HepG2 (cell line): ENCODE results near the gene LYST. TPM values are rescaled to one million over a fixed set of nuclear protein-coding genes. Genes with fewer than 3 reads are reported as not detected.

Source experiments
- ARID2 ChIP-seq: sonication (generic); formaldehyde crosslinking; IDR thresholded peaks from 2 replicates; pipeline ENCODE4 v1.8.1; 2022; ENCODE audit warnings: mild to moderate bottlenecking, missing genetic modification reagents, borderline replicate concordance
- HOXA3 ChIP-seq: sonication (generic); formaldehyde crosslinking; IDR thresholded peaks from 2 replicates; pipeline ENCODE4 v1.5.0; 2020; ENCODE audit warnings: missing genetic modification reagents
- MYNN ChIP-seq: sonication (generic); formaldehyde crosslinking; IDR thresholded peaks from 2 replicates; pipeline ENCODE4 v1.4.0; 2020; ENCODE audit warnings: mild to moderate bottlenecking, low read depth, missing genetic modification reagents
- NCOA2 ChIP-seq: sonication (generic); formaldehyde crosslinking; IDR thresholded peaks from 2 replicates; pipeline ENCODE4 v1.8.0; 2022; ENCODE audit warnings: inconsistent platforms
- NFYC ChIP-seq: IDR thresholded peaks from 2 replicates; pipeline ENCODE4 v1.6.1; 2016; ENCODE audit warnings: missing genetic modification reagents, missing compliant biosample characterization
- PITX1 ChIP-seq: sonication (generic); formaldehyde crosslinking; IDR thresholded peaks from 2 replicates; pipeline ENCODE4 v1.5.1; 2020; ENCODE audit warnings: mild to moderate bottlenecking, missing genetic modification reagents
- POGZ ChIP-seq: sonication (generic); formaldehyde crosslinking; IDR thresholded peaks from 2 replicates; pipeline ENCODE4 v1.4.0; 2020; ENCODE audit warnings: mild to moderate bottlenecking, missing genetic modification reagents
- SAFB2 ChIP-seq: sonication (generic); formaldehyde crosslinking; IDR thresholded peaks from 2 replicates; pipeline ENCODE4 v1.5.1; 2020; ENCODE audit warnings: missing genetic modification reagents, low read depth, mild to moderate bottlenecking, borderline replicate concordance
- SALL1 ChIP-seq: sonication (generic); formaldehyde crosslinking; IDR thresholded peaks from 2 replicates; pipeline ENCODE4 v1.8.0; 2022; ENCODE audit warnings: mild to moderate bottlenecking, missing genetic modification reagents
- SETDB1 ChIP-seq: sonication (generic); formaldehyde crosslinking; IDR thresholded peaks from 2 replicates; pipeline ENCODE4 v1.5.1; 2020; ENCODE audit warnings: missing genetic modification reagents, mild to moderate bottlenecking, borderline replicate concordance
- SKI ChIP-seq: fragments of 450-650 bp; IDR thresholded peaks from one replicate; pipeline ENCODE4 v1.6.1; 2018; ENCODE audit warnings: mild to moderate bottlenecking; ENCODE audit not compliant: partially characterized antibody
- TARDBP ChIP-seq: sonication (generic); formaldehyde crosslinking; IDR thresholded peaks from 2 replicates; pipeline ENCODE4 v1.8.0; 2022; ENCODE audit warnings: mild to moderate bottlenecking, missing genetic modification reagents
- THAP11 ChIP-seq: IDR thresholded peaks from 2 replicates; pipeline ENCODE4 v1.6.1; 2016; ENCODE audit warnings: missing biosample characterization, missing genetic modification reagents
- ZFP41 ChIP-seq: sonication (generic); formaldehyde crosslinking; IDR thresholded peaks from 2 replicates; pipeline ENCODE4 v1.4.0; 2020; ENCODE audit warnings: mild to moderate bottlenecking, missing genetic modification reagents, borderline replicate concordance
- ZFX ChIP-seq: sonication (generic); formaldehyde crosslinking; IDR thresholded peaks from 2 replicates; pipeline ENCODE4 v1.4.0; 2020; ENCODE audit warnings: mild to moderate bottlenecking, low read depth, missing genetic modification reagents, moderate library complexity
- ZFY ChIP-seq: sonication (generic); formaldehyde crosslinking; IDR thresholded peaks from 2 replicates; pipeline ENCODE4 v1.4.0; 2020; ENCODE audit warnings: missing genetic modification reagents
- ZNF282 ChIP-seq: fragments of 450-650 bp; IDR thresholded peaks from 2 replicates; pipeline ENCODE4 v1.6.1; 2018; ENCODE audit not compliant: partially characterized antibody
- ZNF30 ChIP-seq: sonication (generic); formaldehyde crosslinking; IDR thresholded peaks from 2 replicates; pipeline ENCODE4 v1.5.0; 2020; ENCODE audit warnings: mild to moderate bottlenecking, missing genetic modification reagents
- ZNF367 ChIP-seq: sonication (generic); formaldehyde crosslinking; IDR thresholded peaks from 2 replicates; pipeline ENCODE4 v1.4.0; 2020; ENCODE audit warnings: missing genetic modification reagents, borderline replicate concordance
- ZNF484 ChIP-seq: sonication (generic); formaldehyde crosslinking; IDR thresholded peaks from 2 replicates; pipeline ENCODE4 v1.5.1; 2020; ENCODE audit warnings: mild to moderate bottlenecking, low read depth, missing genetic modification reagents, borderline replicate concordance
- ZNF629 ChIP-seq: sonication (generic); formaldehyde crosslinking; conservative IDR thresholded peaks from 2 replicates; pipeline ENCODE4 v1.5.0; 2020; ENCODE audit warnings: missing genetic modification reagents
- ZNF709 ChIP-seq: sonication (generic); formaldehyde crosslinking; IDR thresholded peaks from 2 replicates; pipeline ENCODE4 v1.5.0; 2020; ENCODE audit warnings: mild to moderate bottlenecking, missing genetic modification reagents
- ZNF720 ChIP-seq: sonication (generic); formaldehyde crosslinking; IDR thresholded peaks from 2 replicates; pipeline ENCODE4 v1.4.0; 2020; ENCODE audit warnings: missing genetic modification reagents
- ZNF883 ChIP-seq: sonication (generic); formaldehyde crosslinking; IDR thresholded peaks from 2 replicates; pipeline ENCODE4 v1.5.1; 2020; ENCODE audit warnings: mild to moderate bottlenecking, missing genetic modification reagents; ENCODE audit errors: not compliant biosample characterization
- polyA plus RNA-seq, 8 experiments: library from polyadenylated mRNA; depleted of rRNA in 3 of 8; stranded (reverse) in 7 of 8; unstranded in 1 of 8; fragments of >200 nt; fragmentation: Illumina TruSeq in 4 of 8; extraction: Trizol in 4 of 8; gene quantifications; 2 replicates each; pipeline versions ENCODE4 v1.2.1 to v1.2.3, GENCODE V29; 2011 to 2016; ENCODE audit warnings: low read depth in 4 of 8, missing spikeins in 1 of 8, mixed read lengths in 1 of 8; ENCODE audit not compliant: insufficient read depth in 1 of 8
- total RNA-seq, 5 experiments: library from RNA; depleted of rRNA; stranded (reverse); fragments of >200 nt; fragmentation: Illumina TruSeq; extraction: Trizol; gene quantifications; 2 replicates each; pipeline ENCODE4 v1.2.3, GENCODE V29; 2016; ENCODE audit warnings: low read depth in 1 of 5
- TF ChIP-seq, protein P1 (sequence below): sonication (generic); formaldehyde crosslinking; conservative IDR thresholded peaks from 2 replicates; pipeline ENCODE4 v1.4.0; 2020; ENCODE audit warnings: missing genetic modification reagents
- TF ChIP-seq, protein P2 (sequence below): sonication (generic); formaldehyde crosslinking; IDR thresholded peaks from 2 replicates; pipeline ENCODE4 v1.4.0; 2020; ENCODE audit warnings: missing genetic modification reagents
- TF ChIP-seq, protein P3 (sequence below): sonication (generic); formaldehyde crosslinking; IDR thresholded peaks from 2 replicates; pipeline ENCODE4 v1.5.0; 2020; ENCODE audit warnings: mild to moderate bottlenecking, missing genetic modification reagents

Gene LYST
- total and polyA plus RNA-seq, 2 of the 13 experiments (the other 11 are each of a cell fraction or from before 2014, with no cell fraction given), result 0.91 to 2.5 TPM

GRCh38 chr1:235892734-235893413 is 26.2 kb upstream of the LYST start (continued):
- TF ChIP-seq, protein P1, sequence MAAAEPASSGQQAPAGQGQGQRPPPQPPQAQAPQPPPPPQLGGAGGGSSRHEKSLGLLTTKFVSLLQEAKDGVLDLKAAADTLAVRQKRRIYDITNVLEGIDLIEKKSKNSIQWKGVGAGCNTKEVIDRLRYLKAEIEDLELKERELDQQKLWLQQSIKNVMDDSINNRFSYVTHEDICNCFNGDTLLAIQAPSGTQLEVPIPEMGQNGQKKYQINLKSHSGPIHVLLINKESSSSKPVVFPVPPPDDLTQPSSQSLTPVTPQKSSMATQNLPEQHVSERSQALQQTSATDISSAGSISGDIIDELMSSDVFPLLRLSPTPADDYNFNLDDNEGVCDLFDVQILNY (CRISPR knock-in tag), result no peak
- TF ChIP-seq TARDBP (CRISPR knock-in tag) (peak; percentile 68; the same call in 1 of the 2 replicates), ZFX (peak; percentile 48; the same call in 1 of the 2 replicates), HOXA3 (CRISPR knock-in tag) (0 out of 2 replicates have a peak, but pooled peaks have one; percentile 32), POGZ (CRISPR knock-in tag) (peak; percentile 36; the same call in 1 of the 2 replicates), PITX1 (CRISPR knock-in tag) (peak; percentile 69), ZNF484 (no peak), ZNF367 (CRISPR knock-in tag) (no peak), SALL1 (CRISPR knock-in tag) (peak; percentile 57), THAP11 (CRISPR knock-in tag) (no peak), ZNF720 (CRISPR knock-in tag) (no peak), ZNF30 (CRISPR knock-in tag) (no peak), SAFB2 (CRISPR knock-in tag) (no peak), ZFP41 (CRISPR knock-in tag) (no peak), ZNF629 (CRISPR knock-in tag) (no peak), NFYC (no peak), ZNF883 (CRISPR knock-in tag) (no peak), MYNN (CRISPR knock-in tag) (no peak), ARID2 (CRISPR knock-in tag) (0 out of 2 replicates have a peak, but pooled peaks have one; percentile 36), SKI (peak; percentile 41), NCOA2 (CRISPR knock-in tag) (peak; percentile 64; the same call in 1 of the 2 replicates), SETDB1 (CRISPR knock-in tag) (no peak), ZNF282 (no peak), ZNF709 (CRISPR knock-in tag) (no peak), ZFY (CRISPR knock-in tag) (peak; percentile 40; the same call in 1 of the 2 replicates)
- TF ChIP-seq, protein P2, sequence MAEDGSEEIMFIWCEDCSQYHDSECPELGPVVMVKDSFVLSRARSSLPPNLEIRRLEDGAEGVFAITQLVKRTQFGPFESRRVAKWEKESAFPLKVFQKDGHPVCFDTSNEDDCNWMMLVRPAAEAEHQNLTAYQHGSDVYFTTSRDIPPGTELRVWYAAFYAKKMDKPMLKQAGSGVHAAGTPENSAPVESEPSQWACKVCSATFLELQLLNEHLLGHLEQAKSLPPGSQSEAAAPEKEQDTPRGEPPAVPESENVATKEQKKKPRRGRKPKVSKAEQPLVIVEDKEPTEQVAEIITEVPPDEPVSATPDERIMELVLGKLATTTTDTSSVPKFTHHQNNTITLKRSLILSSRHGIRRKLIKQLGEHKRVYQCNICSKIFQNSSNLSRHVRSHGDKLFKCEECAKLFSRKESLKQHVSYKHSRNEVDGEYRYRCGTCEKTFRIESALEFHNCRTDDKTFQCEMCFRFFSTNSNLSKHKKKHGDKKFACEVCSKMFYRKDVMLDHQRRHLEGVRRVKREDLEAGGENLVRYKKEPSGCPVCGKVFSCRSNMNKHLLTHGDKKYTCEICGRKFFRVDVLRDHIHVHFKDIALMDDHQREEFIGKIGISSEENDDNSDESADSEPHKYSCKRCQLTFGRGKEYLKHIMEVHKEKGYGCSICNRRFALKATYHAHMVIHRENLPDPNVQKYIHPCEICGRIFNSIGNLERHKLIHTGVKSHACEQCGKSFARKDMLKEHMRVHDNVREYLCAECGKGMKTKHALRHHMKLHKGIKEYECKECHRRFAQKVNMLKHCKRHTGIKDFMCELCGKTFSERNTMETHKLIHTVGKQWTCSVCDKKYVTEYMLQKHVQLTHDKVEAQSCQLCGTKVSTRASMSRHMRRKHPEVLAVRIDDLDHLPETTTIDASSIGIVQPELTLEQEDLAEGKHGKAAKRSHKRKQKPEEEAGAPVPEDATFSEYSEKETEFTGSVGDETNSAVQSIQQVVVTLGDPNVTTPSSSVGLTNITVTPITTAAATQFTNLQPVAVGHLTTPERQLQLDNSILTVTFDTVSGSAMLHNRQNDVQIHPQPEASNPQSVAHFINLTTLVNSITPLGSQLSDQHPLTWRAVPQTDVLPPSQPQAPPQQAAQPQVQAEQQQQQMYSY (CRISPR knock-in tag), result no peak
- TF ChIP-seq, protein P3, sequence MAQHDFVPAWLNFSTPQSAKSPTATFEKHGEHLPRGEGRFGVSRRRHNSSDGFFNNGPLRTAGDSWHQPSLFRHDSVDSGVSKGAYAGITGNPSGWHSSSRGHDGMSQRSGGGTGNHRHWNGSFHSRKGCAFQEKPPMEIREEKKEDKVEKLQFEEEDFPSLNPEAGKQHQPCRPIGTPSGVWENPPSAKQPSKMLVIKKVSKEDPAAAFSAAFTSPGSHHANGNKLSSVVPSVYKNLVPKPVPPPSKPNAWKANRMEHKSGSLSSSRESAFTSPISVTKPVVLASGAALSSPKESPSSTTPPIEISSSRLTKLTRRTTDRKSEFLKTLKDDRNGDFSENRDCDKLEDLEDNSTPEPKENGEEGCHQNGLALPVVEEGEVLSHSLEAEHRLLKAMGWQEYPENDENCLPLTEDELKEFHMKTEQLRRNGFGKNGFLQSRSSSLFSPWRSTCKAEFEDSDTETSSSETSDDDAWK (CRISPR knock-in tag), result no peak
